LNCaP clone FGC (cell line): ENCODE results near the gene LRRC8B.

Experiments used
- DNase-seq: peaks from one replicate; pipeline ENCODE4 v3.0.0-alpha.2; 2011; ENCODE audit warnings: low read depth
- H3K4me3 ChIP-seq: 2 replicates; pipeline ENCODE4 v1.5.1; 2011; ENCODE audit warnings: mild to moderate bottlenecking, low read depth, low read length, control low read depth
- CTCF ChIP-seq: IDR thresholded peaks from 2 replicates; pipeline ENCODE4 v1.5.1; 2012; ENCODE audit warnings: mild to moderate bottlenecking; ENCODE audit not compliant: control insufficient read depth, insufficient read depth; ENCODE audit errors: extremely low read depth

Gene LRRC8B

DNA sequence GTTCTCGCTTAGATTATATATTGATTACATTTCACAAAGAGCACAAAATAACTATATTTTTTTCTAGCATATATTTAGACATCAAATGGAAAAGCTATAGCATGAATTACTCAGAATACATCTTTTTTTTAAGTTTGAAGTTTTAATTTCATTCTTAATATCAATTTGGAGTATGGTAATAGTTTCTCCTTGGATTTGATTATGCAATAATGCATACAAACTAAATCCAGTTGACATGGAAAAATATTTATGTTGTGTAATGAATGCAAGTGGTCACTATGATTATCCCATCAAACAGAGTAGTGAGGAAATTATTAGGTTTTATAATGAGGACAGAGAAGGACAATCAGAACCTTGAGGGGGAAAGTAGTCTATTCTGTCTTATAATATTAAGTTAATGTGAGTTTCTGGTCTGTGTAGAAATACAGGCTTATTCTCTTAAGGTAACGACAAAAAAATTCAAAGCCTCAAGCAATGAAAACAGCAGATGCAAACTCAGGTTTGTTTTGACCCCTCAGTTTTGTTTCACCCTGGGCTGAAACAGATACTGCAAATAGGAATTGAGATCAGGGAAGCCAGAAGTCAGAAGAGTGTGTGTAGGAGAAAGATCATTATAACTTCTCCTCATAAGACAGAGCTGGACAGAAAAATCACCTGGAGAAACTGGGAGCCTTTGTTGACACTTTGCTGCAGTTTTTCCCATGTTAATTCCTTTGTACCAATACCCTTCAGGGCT, 23.7 kb downstream of the LRRC8B start:
- no peak for TF ChIP-seq CTCF
- DNase-seq, result no peak

GRCh38 chr1:89550995-89551394, 26.4 kb downstream of the LRRC8B start:
- no peak for TF ChIP-seq CTCF
- no peak for DNase-seq
- H3K4me3 ChIP-seq, result no peak overlapping the region

More for the DNA sequence above, 23.7 kb downstream of the LRRC8B start:
- no peak overlapping the region for H3K4me3 ChIP-seq

DNA sequence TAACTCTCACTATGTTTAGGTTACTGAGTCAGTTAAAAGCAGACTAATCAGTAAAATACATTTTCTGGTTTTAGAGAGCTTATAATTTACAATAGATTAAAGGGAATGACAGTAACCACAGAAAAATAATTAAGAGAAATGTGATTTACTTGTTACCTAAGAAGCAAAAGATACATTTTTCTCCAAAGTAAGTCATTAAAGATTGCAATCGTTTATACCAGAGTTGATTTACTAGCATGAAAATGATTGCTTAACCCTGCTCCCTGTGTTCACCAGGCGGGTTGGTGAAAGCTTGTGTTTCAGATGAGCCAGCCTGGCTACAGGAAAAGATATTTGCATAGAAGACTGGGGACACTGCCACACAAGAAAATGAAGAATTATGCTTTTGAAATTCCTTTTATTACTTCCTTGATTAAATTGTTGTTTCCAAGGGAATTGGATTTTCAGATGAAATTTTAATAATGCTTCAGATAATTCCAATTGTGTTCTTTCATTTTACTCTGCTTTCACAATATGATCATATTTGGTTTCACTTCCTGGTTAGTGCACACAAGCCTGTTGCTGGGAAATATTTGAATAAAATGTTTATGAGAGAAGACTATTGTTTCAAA, 27.9 kb downstream of the LRRC8B start:
- no peak for TF ChIP-seq CTCF
- H3K4me3 ChIP-seq, result peak overlapping the region; percentile 33
- peak; percentile 42 for DNase-seq

DNA sequence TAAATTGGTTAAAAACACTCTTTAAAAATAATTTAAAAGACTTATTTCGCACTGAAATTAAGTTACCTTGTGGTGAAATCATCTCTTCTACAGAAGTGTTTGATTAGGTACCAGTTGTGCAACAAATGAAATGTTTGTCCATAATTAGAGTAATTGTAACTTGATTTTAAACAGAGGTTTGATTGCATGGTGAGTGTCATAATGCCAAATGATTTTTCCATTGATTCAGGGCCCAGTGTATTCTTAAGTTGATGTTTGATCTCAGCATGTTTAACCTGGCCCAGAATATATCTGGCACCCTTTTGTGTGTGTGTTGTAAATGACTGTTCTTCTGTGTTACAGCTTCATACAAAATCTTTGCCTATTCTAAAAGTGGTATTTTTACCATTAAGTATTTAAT, 28.5 kb downstream of the LRRC8B start:
- DNase-seq, result peak; percentile 87
- TF ChIP-seq CTCF, result no peak
- H3K4me3 ChIP-seq, result peak overlapping the region; percentile 33; the same call in 1 of the 2 replicates

DNA sequence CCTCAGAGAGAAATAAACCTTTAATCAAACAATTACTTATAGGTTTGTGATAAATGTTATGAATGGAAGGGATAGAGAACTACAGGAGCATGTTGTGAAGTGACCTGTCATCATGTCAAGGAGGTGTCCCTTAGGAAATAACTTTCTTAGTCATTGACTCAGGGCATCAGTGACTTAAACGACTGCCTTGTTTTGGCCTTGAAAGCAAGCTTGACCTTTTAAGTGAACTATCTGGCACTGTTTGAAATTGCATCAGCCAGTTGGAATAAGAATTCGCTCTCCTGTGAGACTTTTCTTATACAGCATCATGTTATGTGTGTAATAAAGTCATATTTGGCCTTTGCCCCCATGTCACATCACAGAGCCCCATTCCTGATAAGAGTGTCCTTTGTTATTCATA, 30.9 kb downstream of the LRRC8B start:
- TF ChIP-seq CTCF, result no peak
- DNase-seq, result no peak
- H3K4me3 ChIP-seq, result no peak overlapping the region

GRCh38 chr1:89556726-89557444, 32.3 kb downstream of the LRRC8B start:
- TF ChIP-seq CTCF, result no peak
- DNase-seq, result no peak
- no peak overlapping the region for H3K4me3 ChIP-seq
